C4-2B (cell line): Measurements from ENCODE around the gene CHKA.

Source experiments
- H3K27ac ChIP-seq: fragments of 450-650 bp; 2 replicates; pipeline ENCODE4 v1.5.1; 2017
- CTCF ChIP-seq: fragments of 450-650 bp; conservative IDR thresholded peaks from 2 replicates; pipeline ENCODE4 v1.5.1; 2017; ENCODE audit warnings: mild to moderate bottlenecking
- ZFX ChIP-seq: fragments of 450-650 bp; IDR thresholded peaks from 2 replicates; pipeline ENCODE4 v1.6.1; 2017

The CHKA gene

GRCh38 chr11:68038226-68038717 lies 82.9 kb downstream of the CHKA start:
- no peak for TF ChIP-seq ZFX
- TF ChIP-seq CTCF: no peak
- H3K27ac ChIP-seq: peak overlapping the region; percentile 67

GRCh38 chr11:68037411-68038225 lies 83.6 kb downstream of the CHKA start:
- peak overlapping the region; percentile 67 for H3K27ac ChIP-seq
- TF ChIP-seq CTCF (no peak), ZFX (no peak)

GRCh38 chr11:68036717-68037239 lies 84.4 kb downstream of the CHKA start:
- no peak for TF ChIP-seq CTCF
- TF ChIP-seq ZFX: no peak
- no peak overlapping the region for H3K27ac ChIP-seq

- H3K27ac ChIP-seq: no peak overlapping the region
- TF ChIP-seq ZFX: no peak
- no peak for TF ChIP-seq CTCF
Observed at GRCh38 chr11:68036141-68036716, 85.0 kb downstream of the CHKA start.

GRCh38 chr11:68035266-68035876 lies 85.8 kb downstream of the CHKA start:
- no peak overlapping the region for H3K27ac ChIP-seq
- TF ChIP-seq CTCF (no peak), ZFX (no peak)

GRCh38 chr11:68033708-68034045 lies 87.5 kb downstream of the CHKA start:
- no peak for TF ChIP-seq ZFX
- no peak for TF ChIP-seq CTCF
- H3K27ac ChIP-seq: no peak overlapping the region
